Medulla oblongata (tissue), 1 donor: ENCODE measurements around the gene MROH8.
"Not testable (repeated sequence)": the region's sequence is repeated elsewhere in the genome, so short reads cannot be mapped to it uniquely, and the experiment has no call there.

ENCODE experiments used
- DNase-seq: peaks from one replicate; pipeline ENCODE4 v3.0.0-alpha.2; 2015; ENCODE audit errors: extremely low spot score

MROH8 gene

GRCh38 chr20:37154684-37155298, 24.6 kb downstream of the MROH8 start:
- DNase-seq: no peak

GRCh38 chr20:37152284-37152683, 27.1 kb downstream of the MROH8 start:
- no peak for DNase-seq

- DNase-seq: no peak
Measured at GRCh38 chr20:37151529-37151928, 27.8 kb downstream of the MROH8 start.

GRCh38 chr20:37150864-37151263, 28.5 kb downstream of the MROH8 start:
- DNase-seq: not testable (repeated sequence)

- DNase-seq: no peak
Measured at GRCh38 chr20:37147250-37147649, 32.1 kb downstream of the MROH8 start.

- no peak for DNase-seq
Measured at GRCh38 chr20:37144856-37145404, 34.4 kb downstream of the MROH8 start.

GRCh38 chr20:37142708-37143107, 36.6 kb downstream of the MROH8 start:
- DNase-seq: no peak

- no peak for DNase-seq
Measured at GRCh38 chr20:37137547-37137946, 41.8 kb downstream of the MROH8 start.

- DNase-seq: no peak
Measured at GRCh38 chr20:37133952-37134351, 45.4 kb downstream of the MROH8 start.

- no peak for DNase-seq
Measured at GRCh38 chr20:37131486-37131885, 47.9 kb downstream of the MROH8 start.

GRCh38 chr20:37128803-37129202, 50.5 kb downstream of the MROH8 start:
- DNase-seq: no peak

- DNase-seq: not testable (repeated sequence)
Measured at GRCh38 chr20:37126290-37126689, 53.1 kb downstream of the MROH8 start.

- no peak for DNase-seq
Measured at GRCh38 chr20:37123441-37123840, 55.9 kb downstream of the MROH8 start.

- no peak for DNase-seq
Measured at GRCh38 chr20:37120497-37120896, 58.9 kb downstream of the MROH8 start.

- no peak for DNase-seq
Measured at GRCh38 chr20:37119356-37120036, 59.9 kb downstream of the MROH8 start.

GRCh38 chr20:37114012-37114411, 65.3 kb downstream of the MROH8 start:
- no peak for DNase-seq

GRCh38 chr20:37111926-37112455, 67.4 kb downstream of the MROH8 start:
- no peak for DNase-seq

- no peak for DNase-seq
Measured at GRCh38 chr20:37108676-37109075, 70.7 kb downstream of the MROH8 start.

GRCh38 chr20:37102571-37102970, 76.8 kb downstream of the MROH8 start:
- no peak for DNase-seq

GRCh38 chr20:37096415-37097041, 82.8 kb downstream of the MROH8 start:
- no peak for DNase-seq

- peak; percentile 84 for DNase-seq
Measured at GRCh38 chr20:37095599-37096414, 83.5 kb downstream of the MROH8 start, which contains the start of gene RBL1. Gene RBL1, minus strand, starts transcription at chr20:37095997. Its CDS starts 69 bp downstream, at chr20:37095928.
